ENCODE results near the gene SEPTIN2.
"Not testable (repeated sequence)": the region's sequence is repeated elsewhere in the genome, so short reads cannot be mapped to it uniquely, and the experiment has no call there.

The SEPTIN2 gene

GRCh38 chr2:241355983-241356870 lies 40.5 kb downstream of the SEPTIN2 start, which contains the start of gene FARP2:
Gene FARP2, plus strand, starts transcription at chr2:241356285. Its CDS starts 16,823 bp downstream, at chr2:241373108.
- peaks cover 53% of the 10 kb centered on the region for H3K36me3 Mint-ChIP-seq (ENCODE audit: low read depth)
- intact Hi-C loops (cut with micrococcal nuclease) = loop anchor here (2.0 to 10.0 kb wide), 3 partner anchors 41 to 279 kb away; partner anchors contain the start of genes ATG4B, HDLBP, SEPTIN2 and STK25
- no peaks in the 10 kb centered on the region for H3K9me3 Mint-ChIP-seq
- H3K27ac Mint-ChIP-seq = peak within 1 kb of the TSS; percentile 90
- peak within 1 kb of the TSS; percentile 79 for H3K4me3 Mint-ChIP-seq
- H3K4me1 Mint-ChIP-seq (ENCODE audit: low read depth) = peaks cover 44% of the 10 kb centered on the region
- peaks cover 3% of the 10 kb centered on the region for H3K27me3 Mint-ChIP-seq

GRCh38 chr2:241356871-241357260 lies 41.1 kb downstream of the SEPTIN2 start:
- Mint-ChIP-seq H3K27ac (peak overlapping the region; percentile 90), H3K9me3 (no peaks in the 10 kb centered on the region), H3K4me3 (peak overlapping the region; percentile 79), H3K27me3 (peaks cover 3% of the 10 kb centered on the region), H3K36me3 (ENCODE audit: low read depth) (peaks cover 48% of the 10 kb centered on the region), H3K4me1 (ENCODE audit: low read depth) (peaks cover 50% of the 10 kb centered on the region)
- intact Hi-C loops (cut with micrococcal nuclease) = loop anchor here (2.0 to 10.0 kb wide), 3 partner anchors 42 to 278 kb away; partner anchors contain the start of genes ATG4B, HDLBP, SEPTIN2 and STK25

GRCh38 chr2:241357531-241357930 lies 41.8 kb downstream of the SEPTIN2 start:
- H3K4me3 Mint-ChIP-seq = peak overlapping the region; percentile 79
- intact Hi-C loops (cut with micrococcal nuclease) = loop anchor here (2.0 to 10.0 kb wide), 3 partner anchors 43 to 277 kb away; partner anchors contain the start of genes ATG4B, HDLBP, SEPTIN2 and STK25
- H3K9me3 Mint-ChIP-seq = no peaks in the 10 kb centered on the region
- H3K27ac Mint-ChIP-seq = peak overlapping the region; percentile 90
- H3K4me1 Mint-ChIP-seq (ENCODE audit: low read depth) = peaks cover 50% of the 10 kb centered on the region
- peaks cover 43% of the 10 kb centered on the region for H3K36me3 Mint-ChIP-seq (ENCODE audit: low read depth)
- peaks cover 3% of the 10 kb centered on the region for H3K27me3 Mint-ChIP-seq

- Mint-ChIP-seq H3K27me3 (peaks cover 3% of the 10 kb centered on the region), H3K36me3 (ENCODE audit: low read depth) (peaks cover 36% of the 10 kb centered on the region), H3K4me3 (peak overlapping the region; percentile 34), H3K4me1 (ENCODE audit: low read depth) (peaks cover 53% of the 10 kb centered on the region), H3K27ac (peak overlapping the region; percentile 63), H3K9me3 (no peaks in the 10 kb centered on the region)
- intact Hi-C loops (cut with micrococcal nuclease) = loop anchor here (5.0 to 10.0 kb wide), 2 partner anchors 149 to 276 kb away; partner anchors contain the start of genes ATG4B, STK25 and THAP4
These were observed 42.7 kb downstream of the SEPTIN2 start for GRCh38 chr2:241358470-241358869.

GRCh38 chr2:241359481-241360045 lies 43.8 kb downstream of the SEPTIN2 start:
- Mint-ChIP-seq H3K4me1 (ENCODE audit: low read depth) (peaks cover 53% of the 10 kb centered on the region), H3K36me3 (ENCODE audit: low read depth) (peaks cover 31% of the 10 kb centered on the region), H3K4me3 (no peak overlapping the region), H3K27me3 (peaks cover 3% of the 10 kb centered on the region), H3K9me3 (no peaks in the 10 kb centered on the region), H3K27ac (peak overlapping the region; percentile 63)
- intact Hi-C loops (cut with micrococcal nuclease) = loop anchor here (5.0 to 10.0 kb wide), 2 partner anchors 148 to 275 kb away; partner anchors contain the start of genes ATG4B, STK25 and THAP4

GRCh38 chr2:241363426-241363825 lies 47.7 kb downstream of the SEPTIN2 start:
- no peak overlapping the region for H3K4me3 Mint-ChIP-seq
- peaks cover 26% of the 10 kb centered on the region for H3K36me3 Mint-ChIP-seq (ENCODE audit: low read depth)
- intact Hi-C loops (cut with micrococcal nuclease) = no loop called here
- H3K27me3 Mint-ChIP-seq = peaks cover 3% of the 10 kb centered on the region
- H3K4me1 Mint-ChIP-seq (ENCODE audit: low read depth) = peaks cover 43% of the 10 kb centered on the region
- no peak overlapping the region for H3K27ac Mint-ChIP-seq
- H3K9me3 Mint-ChIP-seq = no peaks in the 10 kb centered on the region

DNA sequence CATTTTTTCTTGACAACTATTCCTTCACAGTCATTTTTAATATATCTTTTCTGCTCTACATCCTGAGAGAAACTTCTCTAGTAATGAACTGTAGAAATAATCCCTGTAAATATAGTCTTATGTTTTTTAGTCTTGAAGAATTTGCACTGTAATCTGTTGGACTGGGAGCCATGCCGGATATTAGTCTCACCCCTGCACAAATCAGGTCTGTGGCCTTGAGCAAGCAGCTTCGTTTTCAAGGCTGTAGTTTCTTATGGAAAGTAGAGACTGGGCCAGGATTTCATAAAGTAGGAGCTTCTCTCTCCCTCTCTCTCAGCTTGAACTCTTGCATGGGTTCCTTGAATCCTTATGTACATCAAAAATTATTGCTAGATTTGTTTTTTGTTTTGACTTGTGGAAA lies 49.1 kb downstream of the SEPTIN2 start:
- Mint-ChIP-seq H3K4me1 (ENCODE audit: low read depth) (peaks cover 35% of the 10 kb centered on the region), H3K9me3 (no peaks in the 10 kb centered on the region), H3K27ac (no peak overlapping the region), H3K27me3 (no peaks in the 10 kb centered on the region), H3K4me3 (no peak overlapping the region), H3K36me3 (ENCODE audit: low read depth) (peaks cover 21% of the 10 kb centered on the region)
- intact Hi-C loops (cut with micrococcal nuclease) = no loop called here

GRCh38 chr2:241366678-241367077 lies 51.0 kb downstream of the SEPTIN2 start:
- Mint-ChIP-seq H3K9me3 (no peaks in the 10 kb centered on the region), H3K36me3 (ENCODE audit: low read depth) (peaks cover 14% of the 10 kb centered on the region), H3K27me3 (no peaks in the 10 kb centered on the region), H3K27ac (peak overlapping the region; percentile 77), H3K4me3 (no peak overlapping the region), H3K4me1 (ENCODE audit: low read depth) (peaks cover 25% of the 10 kb centered on the region)
- intact Hi-C loops (cut with micrococcal nuclease) = no loop called here

GRCh38 chr2:241368643-241369042 lies 52.9 kb downstream of the SEPTIN2 start:
- no peaks in the 10 kb centered on the region for H3K9me3 Mint-ChIP-seq
- H3K27me3 Mint-ChIP-seq = no peaks in the 10 kb centered on the region
- intact Hi-C loops (cut with micrococcal nuclease) = no loop called here
- no peak overlapping the region for H3K27ac Mint-ChIP-seq
- peaks cover 19% of the 10 kb centered on the region for H3K4me1 Mint-ChIP-seq (ENCODE audit: low read depth)
- H3K36me3 Mint-ChIP-seq (ENCODE audit: low read depth) = peaks cover 18% of the 10 kb centered on the region
- no peak overlapping the region for H3K4me3 Mint-ChIP-seq

DNA sequence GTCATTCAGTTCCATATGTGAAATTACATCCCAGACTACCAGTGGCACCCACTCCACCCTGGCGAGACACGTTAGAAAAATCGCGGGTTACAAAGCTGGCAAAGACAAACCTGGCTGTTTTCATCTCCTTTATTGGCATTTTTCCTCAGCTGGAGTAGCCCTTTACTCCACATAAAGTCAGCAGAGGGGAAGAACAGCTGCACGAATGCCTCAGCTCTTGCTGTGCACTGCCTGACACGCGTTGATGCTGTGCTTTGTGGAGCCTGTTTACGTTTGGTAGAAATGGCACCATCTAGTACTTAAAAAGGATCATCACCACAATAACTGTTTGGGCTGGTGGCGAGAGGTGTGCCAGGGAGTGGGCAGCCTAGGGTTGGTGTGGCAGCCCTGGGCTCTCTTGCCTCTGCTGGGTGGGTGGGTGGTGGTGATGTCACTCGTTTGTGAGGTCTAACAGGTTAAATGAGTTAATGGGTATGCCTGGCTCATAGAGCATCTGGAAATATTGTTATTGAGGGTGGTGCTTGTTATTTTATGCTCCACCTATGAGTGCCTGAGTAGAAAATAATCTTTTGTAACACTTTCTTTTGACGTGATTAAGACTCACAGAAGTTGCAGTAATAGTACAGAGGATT lies 56.8 kb downstream of the SEPTIN2 start:
- Mint-ChIP-seq H3K36me3 (ENCODE audit: low read depth) (peaks cover 28% of the 10 kb centered on the region), H3K27ac (no peak overlapping the region), H3K9me3 (no peaks in the 10 kb centered on the region), H3K27me3 (no peaks in the 10 kb centered on the region), H3K4me3 (no peak overlapping the region), H3K4me1 (ENCODE audit: low read depth) (peaks cover 18% of the 10 kb centered on the region)
- intact Hi-C loops (cut with micrococcal nuclease) = no loop called here

DNA sequence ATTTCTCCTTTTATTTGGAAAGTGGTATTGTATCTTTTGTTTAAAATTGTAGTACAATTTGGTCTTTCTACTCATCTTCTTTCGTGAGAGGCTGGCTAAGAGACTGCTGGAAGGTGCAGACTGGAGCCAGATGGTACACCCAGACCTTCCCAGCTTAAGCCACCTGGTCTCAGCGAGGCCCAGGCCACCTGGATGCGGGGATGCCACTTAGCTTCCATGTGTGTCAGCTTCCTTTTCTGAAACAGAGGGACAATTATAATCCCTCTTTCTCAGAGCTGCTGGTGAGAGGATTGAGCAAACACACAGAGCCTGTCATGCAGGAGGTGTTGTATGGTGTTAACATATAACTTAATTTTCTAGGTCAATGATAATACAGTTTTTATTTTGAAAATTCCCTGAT lies 57.7 kb downstream of the SEPTIN2 start:
- Mint-ChIP-seq H3K4me1 (ENCODE audit: low read depth) (peaks cover 16% of the 10 kb centered on the region), H3K27ac (no peak overlapping the region), H3K9me3 (no peaks in the 10 kb centered on the region), H3K36me3 (ENCODE audit: low read depth) (peaks cover 28% of the 10 kb centered on the region), H3K27me3 (no peaks in the 10 kb centered on the region), H3K4me3 (no peak overlapping the region)
- intact Hi-C loops (cut with micrococcal nuclease) = no loop called here

GRCh38 chr2:241373906-241374305 lies 58.2 kb downstream of the SEPTIN2 start:
- H3K9me3 Mint-ChIP-seq; H3K4me3 Mint-ChIP-seq; intact Hi-C loops (cut with micrococcal nuclease); H3K27ac Mint-ChIP-seq; H3K27me3 Mint-ChIP-seq: not testable (repeated sequence)
- Mint-ChIP-seq H3K4me1 (ENCODE audit: low read depth) (peaks cover 14% of the 10 kb centered on the region), H3K36me3 (ENCODE audit: low read depth) (peaks cover 28% of the 10 kb centered on the region)

DNA sequence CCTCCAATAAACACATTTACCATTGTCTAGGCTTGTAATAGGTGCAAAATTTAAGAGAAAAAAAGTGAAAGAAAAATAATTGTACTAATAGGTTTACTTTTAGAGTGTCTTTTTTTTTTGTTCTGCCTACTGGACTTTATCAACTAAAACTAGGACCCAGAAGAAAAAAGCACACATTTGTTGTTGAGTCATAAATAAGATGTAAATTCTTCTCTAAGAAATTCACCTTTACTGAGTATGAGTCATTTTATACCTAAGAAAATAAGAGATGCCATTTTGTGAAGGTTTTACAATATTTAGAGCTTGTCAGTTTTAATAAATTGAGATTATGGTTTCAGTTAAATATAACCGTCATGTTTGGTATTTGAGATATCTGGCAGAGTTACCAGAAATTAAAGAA lies 59.6 kb downstream of the SEPTIN2 start:
- H3K4me1 Mint-ChIP-seq (ENCODE audit: low read depth) = peaks cover 11% of the 10 kb centered on the region
- H3K9me3 Mint-ChIP-seq = no peaks in the 10 kb centered on the region
- H3K27ac Mint-ChIP-seq = no peak overlapping the region
- no peak overlapping the region for H3K4me3 Mint-ChIP-seq
- peaks cover 32% of the 10 kb centered on the region for H3K36me3 Mint-ChIP-seq (ENCODE audit: low read depth)
- intact Hi-C loops (cut with micrococcal nuclease) = no loop called here
- no peaks in the 10 kb centered on the region for H3K27me3 Mint-ChIP-seq

GRCh38 chr2:241376808-241377207 lies 61.1 kb downstream of the SEPTIN2 start:
- Mint-ChIP-seq H3K27ac (no peak overlapping the region), H3K36me3 (ENCODE audit: low read depth) (peaks cover 32% of the 10 kb centered on the region), H3K4me3 (no peak overlapping the region), H3K27me3 (no peaks in the 10 kb centered on the region), H3K4me1 (ENCODE audit: low read depth) (peaks cover 11% of the 10 kb centered on the region), H3K9me3 (no peaks in the 10 kb centered on the region)
- intact Hi-C loops (cut with micrococcal nuclease) = no loop called here

Measured in dendritic cell treated with granulocyte-macrophage colony-stimulating factor and Interleukin-4, amounts not matched to agents 40 ng/mL and 50 ng/mL, for 4 days (primary cell).